ENCODE results near the gene SLC6A9. TPM values are rescaled to one million over a fixed set of nuclear protein-coding genes. Genes with fewer than 3 reads are reported as not detected.

The SLC6A9 gene
- total RNA-seq, 1 donor from 2014 or later, result 6.5 TPM

GRCh38 chr1:44033041-44033575 lies 1.8 kb upstream of the SLC6A9 start:
- no peak for ATAC-seq
- no peak for DNase-seq (ENCODE audit: low spot score)
- intact Hi-C loops (cut with DNase I), result loop anchor here (5.0 kb wide), 1 partner anchor 271 kb away; no protein-coding TSS in a partner anchor

DNA sequence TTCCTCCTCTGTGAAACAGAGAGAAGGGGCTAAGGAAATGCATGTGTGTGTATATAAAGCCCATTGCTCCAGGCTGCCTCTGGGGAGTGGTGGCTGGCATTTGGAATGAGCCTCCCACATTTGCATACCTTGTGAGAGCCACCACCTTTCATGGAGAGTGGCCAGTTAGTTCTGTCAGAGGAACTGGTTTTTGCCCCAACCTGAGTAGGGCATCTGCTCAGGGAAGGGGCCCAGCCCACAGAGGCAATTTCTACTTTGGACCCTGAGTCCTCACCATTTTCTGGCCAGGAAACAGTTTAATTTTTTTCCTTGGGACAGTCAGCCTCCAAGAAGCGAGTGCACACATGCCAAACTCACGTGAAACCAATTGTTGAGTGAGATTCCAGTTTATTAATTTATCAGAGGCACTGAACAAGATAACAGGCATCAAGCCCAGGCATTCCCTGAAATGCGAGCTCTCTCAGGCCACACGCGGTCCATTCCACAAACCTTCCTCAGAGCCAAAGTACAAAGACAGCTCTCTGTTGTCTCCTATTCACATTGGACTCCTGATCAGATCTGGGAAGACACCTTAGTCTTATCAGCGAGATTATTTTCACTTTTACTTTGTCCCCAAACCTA lies 1.0 kb upstream of the SLC6A9 start:
- no peak for ATAC-seq
- DNase-seq (ENCODE audit: low spot score), result no peak
- intact Hi-C loops (cut with DNase I), result loop anchor here (5.0 kb wide), 1 partner anchor 270 kb away; no protein-coding TSS in a partner anchor

DNA sequence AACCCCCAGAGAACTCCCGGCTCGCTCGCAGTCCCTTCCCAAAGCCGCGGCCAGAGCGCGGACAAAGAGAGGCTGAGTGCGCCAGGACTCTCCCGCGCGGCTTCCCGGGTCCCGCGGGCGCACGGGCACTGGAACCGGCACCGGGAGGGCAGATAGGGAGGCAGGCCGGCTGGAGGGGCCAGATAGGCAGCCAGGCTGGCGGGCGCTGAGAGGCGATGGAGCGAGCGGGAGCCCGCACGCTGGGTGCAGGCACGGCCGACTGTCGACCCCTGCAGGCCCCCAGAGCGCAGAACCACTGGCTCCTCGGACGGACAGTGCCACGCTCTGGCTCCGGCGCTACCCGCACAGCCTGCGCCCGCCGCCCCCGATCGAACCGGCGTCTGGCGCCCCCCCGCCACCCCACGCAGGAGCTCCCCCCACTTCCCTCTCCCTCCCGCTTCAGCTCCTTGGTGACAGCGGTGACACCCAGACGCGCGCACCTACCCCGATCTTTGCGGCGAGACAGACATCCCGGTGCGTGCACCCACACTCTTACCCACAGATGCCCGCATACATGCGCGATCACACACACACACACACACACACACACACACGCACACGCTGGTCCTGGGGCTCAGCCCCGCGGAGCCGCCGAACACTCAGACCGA lies 534 bp downstream of the SLC6A9 start:
- DNase-seq (ENCODE audit: low spot score) (no peak), ATAC-seq (peak; percentile 35)
- intact Hi-C loops (cut with DNase I), result loop anchor here (5.0 kb wide), 1 partner anchor 268 kb away; no protein-coding TSS in a partner anchor

DNA sequence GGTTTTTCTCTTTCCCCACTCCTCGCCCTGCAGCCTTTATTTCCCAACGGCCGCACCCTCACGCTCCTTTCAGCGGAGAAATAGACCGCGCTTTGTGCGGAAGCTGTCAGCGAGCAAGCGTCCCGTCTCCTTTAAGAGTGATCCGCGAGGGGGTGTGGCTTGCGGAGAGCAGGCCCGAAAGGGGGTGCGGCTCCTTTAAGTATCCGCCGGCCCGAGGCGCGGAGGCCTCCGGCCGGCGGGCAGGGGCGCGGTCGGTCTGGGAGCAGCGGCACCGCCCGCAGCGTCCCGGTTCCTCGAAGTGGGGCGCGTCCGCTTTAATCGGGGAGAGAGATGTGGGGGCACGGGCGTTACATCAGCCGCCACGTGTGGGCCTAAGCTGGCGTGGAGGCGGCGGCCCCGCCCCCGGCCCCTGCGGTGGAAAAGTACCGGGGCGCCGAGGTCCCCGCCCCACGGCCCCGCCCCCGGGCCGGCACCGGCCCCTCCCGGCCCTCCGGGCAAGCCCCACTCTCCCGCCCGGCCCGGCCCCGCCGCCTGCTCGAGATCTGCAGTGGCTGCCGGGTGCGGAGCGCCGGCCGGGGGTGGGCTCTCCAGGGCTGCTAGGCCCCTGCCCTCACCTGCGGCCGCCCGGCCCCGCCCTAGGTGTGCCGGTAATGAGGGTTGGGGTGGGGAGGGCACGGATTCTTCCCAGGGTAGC lies 1.2 kb downstream of the SLC6A9 start:
- intact Hi-C loops (cut with DNase I), result loop anchor here (5.0 kb wide), 1 partner anchor 268 kb away; no protein-coding TSS in a partner anchor
- ATAC-seq (peak; percentile 85), DNase-seq (ENCODE audit: low spot score) (peak; percentile 93)

DNA sequence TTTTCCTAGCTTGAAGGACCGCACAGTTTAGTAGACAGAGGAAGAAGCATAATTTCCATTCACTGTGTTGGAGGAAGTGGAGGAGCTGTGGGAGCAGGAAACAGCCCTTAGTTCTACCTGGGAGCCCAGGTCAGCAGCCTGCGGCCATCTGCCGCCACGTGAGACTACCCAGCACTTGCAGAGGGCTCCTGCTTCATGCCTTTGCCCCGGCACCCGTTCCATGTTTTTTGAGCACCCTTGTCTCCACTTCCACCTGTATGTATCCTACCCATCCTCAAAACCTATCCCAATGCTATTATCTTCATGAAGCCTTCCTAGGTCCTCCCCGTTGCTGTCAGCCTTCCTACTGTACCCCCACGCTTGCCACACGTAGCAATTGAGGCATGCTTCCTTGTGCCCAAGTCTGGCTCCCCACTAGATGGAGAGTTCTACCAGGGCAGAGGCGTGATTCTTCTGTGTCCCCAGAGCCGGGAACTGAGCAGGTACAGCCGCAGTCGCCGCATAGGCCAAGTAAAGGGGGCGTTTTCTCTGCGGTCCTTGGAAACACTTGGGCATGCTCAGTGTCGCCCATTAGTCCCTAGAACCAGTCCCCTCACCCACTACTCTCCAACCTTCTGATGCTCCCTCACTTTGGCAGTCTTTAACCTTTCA lies 1.9 kb downstream of the SLC6A9 start:
- intact Hi-C loops (cut with DNase I), result no loop called here
- DNase-seq (ENCODE audit: low spot score) (no peak), ATAC-seq (peak; percentile 28)

- DNase-seq (ENCODE audit: low spot score), result no peak
- intact Hi-C loops (cut with DNase I), result no loop called here
- no peak for ATAC-seq
Measured at GRCh38 chr1:44027320-44027719, 3.9 kb downstream of the SLC6A9 start.

DNA sequence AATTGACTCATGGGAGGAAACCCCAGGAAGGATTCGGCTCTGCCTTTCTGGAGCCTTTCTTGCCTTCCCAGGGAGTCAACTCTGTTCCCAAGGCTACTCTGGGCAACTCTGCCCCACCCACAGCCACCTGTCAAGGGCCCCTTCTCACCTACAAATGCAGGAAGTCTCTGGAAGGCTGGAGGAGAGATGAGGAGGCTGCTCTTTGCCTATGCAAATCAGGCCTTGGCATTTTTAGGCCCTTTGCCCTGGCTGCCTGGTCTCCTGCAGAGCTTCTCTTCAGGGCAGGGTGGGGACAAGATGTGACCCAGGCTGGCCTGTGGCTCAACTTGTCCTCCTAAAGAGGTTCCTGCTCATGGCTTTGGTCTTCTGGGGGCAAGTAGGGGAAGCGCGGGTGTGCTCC lies 5.4 kb downstream of the SLC6A9 start:
- ATAC-seq (no peak), DNase-seq (ENCODE audit: low spot score) (no peak)
- intact Hi-C loops (cut with DNase I), result no loop called here

- no peak for DNase-seq (ENCODE audit: low spot score)
- ATAC-seq, result no peak
- intact Hi-C loops (cut with DNase I), result no loop called here
Measured at GRCh38 chr1:44024903-44025525, 6.2 kb downstream of the SLC6A9 start.

- no peak for ATAC-seq
Measured at GRCh38 chr1:44024031-44024902, 7.0 kb downstream of the SLC6A9 start.

DNA sequence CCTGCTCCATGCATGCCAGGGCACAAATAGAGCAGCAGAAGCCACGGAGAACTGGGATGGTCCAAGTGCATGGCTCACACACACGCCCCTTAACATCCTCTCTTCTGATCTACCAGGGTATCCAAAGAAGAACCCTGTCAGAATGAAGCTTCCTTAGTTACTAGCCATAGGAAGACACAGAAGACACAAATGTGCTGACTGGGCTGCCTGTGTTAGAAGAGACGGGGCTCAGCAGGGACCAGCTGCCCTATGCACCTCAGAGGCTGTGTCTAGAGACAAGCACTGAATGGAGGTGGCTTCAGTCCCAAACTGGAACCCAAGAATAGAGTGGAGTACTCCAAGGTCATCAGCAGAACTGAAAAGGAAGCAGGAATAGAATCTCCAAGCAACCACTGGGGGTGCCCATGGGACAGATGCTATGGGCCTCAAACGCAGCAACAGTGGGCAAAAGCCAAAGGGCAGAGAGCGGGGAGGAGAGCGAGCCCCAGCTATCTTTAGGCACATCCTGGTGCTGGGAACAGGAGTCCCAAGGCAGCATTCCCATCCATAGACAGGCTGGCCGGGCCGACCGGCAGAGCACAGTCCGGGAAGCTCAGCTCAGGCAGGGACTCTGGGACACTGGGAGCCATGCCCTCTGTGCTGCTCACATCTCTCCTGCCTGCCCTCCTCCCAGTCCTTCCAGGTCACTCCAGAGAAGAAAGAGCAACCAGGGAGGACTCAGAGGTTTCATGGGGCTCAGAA lies 9.5 kb downstream of the SLC6A9 start:
- intact Hi-C loops (cut with DNase I), result no loop called here
- DNase-seq (ENCODE audit: low spot score), result no peak
- ATAC-seq, result peak; percentile 15

More at GRCh38 chr1:44024031-44024902, 7.0 kb downstream of the SLC6A9 start:
- DNase-seq (ENCODE audit: low spot score), result no peak
- intact Hi-C loops (cut with DNase I), result no loop called here

DNA sequence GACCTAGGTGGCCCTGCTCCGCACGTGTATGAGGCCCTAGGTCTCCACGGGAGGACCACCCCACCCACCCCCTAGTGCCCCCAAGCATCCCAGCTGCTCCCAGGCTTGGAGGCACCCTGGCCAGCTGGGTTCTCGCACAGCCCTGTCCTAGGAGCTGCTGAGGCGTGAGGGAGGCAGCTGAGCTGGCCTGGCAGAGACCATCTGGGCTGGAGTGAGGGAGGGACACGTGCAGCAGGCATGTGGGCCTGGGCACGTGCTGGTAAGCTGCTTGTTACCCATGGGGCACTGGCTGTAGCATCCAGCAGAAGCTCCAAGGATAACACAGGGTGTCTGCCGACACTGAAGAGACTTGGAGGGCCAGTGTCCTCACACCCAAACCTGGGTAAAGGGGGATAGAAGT lies 10.1 kb downstream of the SLC6A9 start:
- ATAC-seq (no peak), DNase-seq (ENCODE audit: low spot score) (no peak)
- intact Hi-C loops (cut with DNase I), result no loop called here

DNA sequence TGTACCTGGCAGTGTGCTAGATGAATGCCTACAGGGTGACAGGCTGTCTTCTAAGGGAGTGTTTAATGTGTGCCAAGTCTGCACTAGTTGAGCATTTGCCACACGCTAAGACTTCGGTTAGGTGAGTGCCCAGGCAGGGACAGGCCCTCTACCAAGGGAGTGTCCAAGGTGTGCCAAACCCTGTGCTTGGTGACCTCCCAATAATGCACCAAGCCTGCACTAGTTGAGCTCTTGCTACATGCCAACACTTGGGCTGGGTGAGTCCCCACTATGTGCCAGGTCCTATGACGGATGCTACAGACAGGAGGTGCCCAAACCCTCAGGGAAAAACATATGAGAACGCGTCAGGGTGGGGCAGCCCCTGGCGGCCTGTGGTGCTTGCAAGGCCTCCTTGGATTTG lies 10.8 kb downstream of the SLC6A9 start:
- no peak for ATAC-seq
- DNase-seq (ENCODE audit: low spot score), result no peak
- intact Hi-C loops (cut with DNase I), result no loop called here

GRCh38 chr1:44019466-44019948 lies 11.8 kb downstream of the SLC6A9 start:
- intact Hi-C loops (cut with DNase I), result no loop called here
- DNase-seq (ENCODE audit: low spot score) (no peak), ATAC-seq (no peak)

DNA sequence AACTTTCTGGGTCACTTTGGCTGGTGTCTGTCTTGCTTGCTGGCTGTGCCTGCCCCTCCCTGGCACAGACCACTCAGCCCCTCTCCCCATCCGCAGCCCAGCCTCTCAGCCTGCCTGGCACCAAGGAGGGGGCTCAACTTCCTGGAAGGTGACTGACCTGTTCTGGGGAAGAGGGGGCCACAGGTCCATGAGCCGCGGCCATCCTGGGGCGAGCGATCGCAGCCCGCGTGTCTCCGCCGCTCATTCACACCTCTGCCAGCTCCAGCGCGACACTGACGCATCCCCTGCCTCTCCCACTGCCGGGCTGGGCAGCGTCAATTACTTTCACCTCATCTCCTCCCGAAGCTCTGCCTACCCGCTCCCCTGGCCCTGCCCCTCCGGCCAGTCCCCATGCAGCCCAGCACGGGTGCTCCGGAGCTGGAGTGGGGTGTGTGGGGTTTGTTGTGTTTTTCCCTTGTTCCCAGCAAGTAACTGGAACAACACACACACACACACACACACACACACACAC lies 14.3 kb downstream of the SLC6A9 start:
- intact Hi-C loops (cut with DNase I), result no loop called here
- DNase-seq (ENCODE audit: low spot score) (no peak), ATAC-seq (no peak)

DNA sequence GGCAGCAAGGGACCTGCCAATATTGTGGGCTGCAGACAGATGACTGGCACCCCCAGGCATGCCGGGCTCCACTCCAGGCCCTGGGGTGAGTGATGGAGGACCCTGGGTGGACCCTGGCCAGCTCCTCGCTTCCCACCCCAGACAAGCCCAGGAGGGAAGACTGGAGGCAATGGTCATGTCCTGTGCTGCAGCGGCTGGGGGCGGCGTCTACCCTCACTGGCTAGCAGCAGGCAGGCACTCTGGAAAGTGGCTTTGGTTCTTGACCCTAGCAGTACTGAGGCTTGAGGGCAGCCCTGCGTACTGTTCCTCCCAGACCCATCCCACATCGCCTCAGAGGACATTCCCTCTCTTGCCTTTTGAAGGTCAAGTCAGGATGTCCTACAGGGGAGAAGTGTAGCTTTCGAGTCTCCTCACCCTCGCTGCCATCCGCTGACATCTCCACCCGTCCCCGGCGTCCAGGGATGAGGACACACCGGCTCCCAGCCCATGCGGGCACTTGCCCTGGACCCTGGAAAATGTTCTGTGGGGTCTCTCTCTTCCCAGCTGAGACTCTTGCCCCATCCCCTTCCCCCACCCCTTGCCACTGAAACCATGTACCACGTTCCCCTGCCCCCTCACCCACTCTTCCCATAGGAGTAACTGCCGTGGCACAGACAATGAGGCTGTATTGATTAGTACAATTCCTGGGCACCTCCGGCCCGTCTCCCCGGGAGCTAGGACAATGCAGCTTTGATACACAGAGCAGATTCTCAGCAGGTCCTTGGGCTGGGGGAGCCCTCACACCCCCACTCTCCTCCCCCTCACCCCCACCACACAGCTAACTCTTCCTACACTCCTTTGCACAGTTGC lies 15.0 kb downstream of the SLC6A9 start:
- ATAC-seq (no peak), DNase-seq (ENCODE audit: low spot score) (no peak)
- intact Hi-C loops (cut with DNase I), result no loop called here

GRCh38 chr1:44015206-44015605 lies 16.1 kb downstream of the SLC6A9 start:
- DNase-seq (ENCODE audit: low spot score) (no peak), ATAC-seq (peak; percentile 52)
- intact Hi-C loops (cut with DNase I), result no loop called here
